GM23248 (cell line): Measurements from ENCODE around the gene UBE2C. TPM values are rescaled to one million over a fixed set of nuclear protein-coding genes. Genes with fewer than 3 reads are reported as not detected.
"Not testable (repeated sequence)": the region's sequence is repeated elsewhere in the genome, so short reads cannot be mapped to it uniquely, and the experiment has no call there.

ENCODE experiments used
- DNase-seq: peaks from one replicate; pipeline ENCODE4 v3.0.0-alpha.2; 2015
- H2AFZ ChIP-seq: fragments of 200-600 bp; sonication (generic); 2 replicates; pipeline ENCODE4 v1.6.1; 2016; ENCODE audit warnings: antibody characterized with exemption
- H3F3A ChIP-seq: fragments of 200-600 bp; sonication (generic); 2 replicates; pipeline ENCODE4 v1.6.1; 2016; ENCODE audit warnings: mild to moderate bottlenecking, antibody characterized with exemption, mixed run types; ENCODE audit not compliant: insufficient read depth
- H3K27ac ChIP-seq: fragments of 200-600 bp; sonication (generic); 2 replicates; pipeline ENCODE4 v1.5.1; 2016; ENCODE audit warnings: mild to moderate bottlenecking
- H3K27me3 ChIP-seq: fragments of 200-600 bp; sonication (generic); replicated peaks from 2 replicates; pipeline ENCODE4 v1.6.1; 2016; ENCODE audit warnings: mild to moderate bottlenecking; ENCODE audit not compliant: insufficient read depth
- H3K36me3 ChIP-seq: fragments of 200-600 bp; sonication (generic); 2 replicates; pipeline ENCODE4 v1.6.1; 2016; ENCODE audit warnings: low read depth, mild to moderate bottlenecking
- H3K4me1 ChIP-seq: fragments of 200-600 bp; sonication (generic); 2 replicates; pipeline ENCODE4 v1.6.1; 2016; ENCODE audit warnings: mild to moderate bottlenecking; ENCODE audit not compliant: insufficient read depth
- H3K4me2 ChIP-seq: fragments of 200-600 bp; sonication (generic); one replicate; pipeline ENCODE4 v1.6.1; 2016; ENCODE audit warnings: mild to moderate bottlenecking; ENCODE audit not compliant: unreplicated experiment
- H3K4me3 ChIP-seq: fragments of 200-600 bp; sonication (generic); 2 replicates; pipeline ENCODE4 v1.5.1; 2016; ENCODE audit warnings: mild to moderate bottlenecking
- H3K79me2 ChIP-seq: fragments of 200-600 bp; sonication (generic); 2 replicates; pipeline ENCODE4 v1.6.1; 2016; ENCODE audit warnings: mild to moderate bottlenecking; ENCODE audit not compliant: insufficient read depth
- H3K9ac ChIP-seq: fragments of 200-600 bp; sonication (generic); 2 replicates; pipeline ENCODE4 v1.6.1; 2016; ENCODE audit warnings: mild to moderate bottlenecking
- H3K9me2 ChIP-seq: fragments of 200-600 bp; sonication (generic); 2 replicates; pipeline ENCODE4 v1.6.1; 2016; ENCODE audit warnings: mixed run types, mild to moderate bottlenecking, moderate library complexity; ENCODE audit not compliant: insufficient read depth
- H3K9me3 ChIP-seq: fragments of 200-600 bp; sonication (generic); one replicate; pipeline ENCODE4 v1.6.1; 2017; ENCODE audit warnings: low read depth
- H4K20me1 ChIP-seq: fragments of 200-600 bp; sonication (generic); 2 replicates; pipeline ENCODE4 v1.6.0; 2016; ENCODE audit not compliant: insufficient read depth
- EZH2 ChIP-seq: fragments of 200-600 bp; sonication (generic); IDR thresholded peaks from 2 replicates; pipeline ENCODE4 v1.6.1; 2018; ENCODE audit warnings: antibody characterized with exemption, mild to moderate bottlenecking; ENCODE audit not compliant: insufficient read depth, poor library complexity, severe bottlenecking
- EZH2phosphoT487 ChIP-seq: fragments of 200-600 bp; sonication (generic); IDR thresholded peaks from 2 replicates; pipeline ENCODE4 v1.6.1; 2018; ENCODE audit warnings: antibody characterized with exemption, moderate library complexity, mild to moderate bottlenecking, low read depth; ENCODE audit not compliant: insufficient read depth
- WGBS, 2 experiments: methylation state at CpG; one replicate each; pipeline ENCODE4 v1.1.6; 2015 to 2017; ENCODE audit warnings: low lambda C conversion rate in 2 of 2, low coverage in 1 of 2; ENCODE audit errors: missing lambda C conversion rate in 2 of 2; 5-methylcytosine and 5-hydroxymethylcytosine counted together
- in situ Hi-C: fragments of 300-500 bp; cut with MboI; formaldehyde crosslinking; loops from 2 replicates; pipeline ENCODE4 v1.15.0; 2020
- polyA plus RNA-seq: library from polyadenylated mRNA; unstranded; fragments of >200 nt; fragmentation: Nextera tagmentation; extraction: Ambion mirVana; gene quantifications from 2 replicates; pipeline ENCODE4 v1.2.1, GENCODE V29; 2016
- total RNA-seq: library from RNA; depleted of rRNA; stranded (reverse); fragments of >200 nt; shearing (Covaris generic); gene quantifications from 2 replicates; pipeline ENCODE4 v1.2.3, GENCODE V29; 2014

UBE2C gene
- total and polyA plus RNA-seq, 2 experiments from 2014 or later = 33.8 to 69.2 TPM

GRCh38 chr20:45828589-45828988 is 16.1 kb downstream of the UBE2C start:
- no peak overlapping the region for H3K4me3 ChIP-seq
- H4K20me1 ChIP-seq = no peaks in the 10 kb centered on the region
- no peak overlapping the region for H3K4me2 ChIP-seq
- peaks cover 21% of the 10 kb centered on the region; the same call in 1 of the 2 replicates for H3F3A ChIP-seq
- peaks cover 18% of the 10 kb centered on the region for H3K4me1 ChIP-seq
- peak; percentile 24 for DNase-seq
- WGBS, 2 experiments = 43 to 77% methylated on average over 2 of the region's 2 CpGs
- no peaks in the 10 kb centered on the region for H3K79me2 ChIP-seq
- TF ChIP-seq EZH2phosphoT487 (no peak), EZH2 (no peak)
- H2AFZ ChIP-seq = no peak overlapping the region
- H3K9ac ChIP-seq = no peak overlapping the region
- H3K36me3 ChIP-seq = no peaks in the 10 kb centered on the region
- no peaks in the 10 kb centered on the region for H3K9me2 ChIP-seq
- H3K9me3 ChIP-seq = no peaks in the 10 kb centered on the region
- H3K27me3 ChIP-seq = no peaks in the 10 kb centered on the region
- no peak overlapping the region for H3K27ac ChIP-seq
- in situ Hi-C loops = loop anchor here (10.0 kb wide), 1 partner anchor 126 kb away; no protein-coding TSS in a partner anchor

GRCh38 chr20:45829673-45830106 is 17.2 kb downstream of the UBE2C start:
- DNase-seq = not testable (repeated sequence)

GRCh38 chr20:45832619-45833018 is 20.2 kb downstream of the UBE2C start:
- Histone ChIP-seq H3K36me3 (peaks cover 5% of the 10 kb centered on the region; the same call in 1 of the 2 replicates), H3K4me2 (peak overlapping the region; percentile 96), H3K27ac (peak overlapping the region; percentile 97), H3K9me2 (no peaks in the 10 kb centered on the region), H3K9me3 (no peaks in the 10 kb centered on the region), H3K79me2 (peaks cover 28% of the 10 kb centered on the region), H2AFZ (peak overlapping the region; percentile 86), H3K4me1 (peaks cover 32% of the 10 kb centered on the region), H4K20me1 (no peaks in the 10 kb centered on the region), H3K4me3 (peak overlapping the region; percentile 92), H3K9ac (peak overlapping the region; percentile 95), H3K27me3 (no peaks in the 10 kb centered on the region), H3F3A (peaks cover 37% of the 10 kb centered on the region; the same call in 1 of the 2 replicates)
- 59 to 72% methylated on average over 4 of the region's 4 CpGs for WGBS, 2 experiments
- no peak for DNase-seq
- no peak for TF ChIP-seq EZH2phosphoT487
- TF ChIP-seq EZH2 = no peak
- in situ Hi-C loops = no loop called here

More at GRCh38 chr20:45829673-45830106, 17.2 kb downstream of the UBE2C start:
- H4K20me1 ChIP-seq, H3K9ac ChIP-seq, H3K27me3 ChIP-seq, H3K79me2 ChIP-seq, H3K36me3 ChIP-seq, H2AFZ ChIP-seq, H3K9me3 ChIP-seq, H3K4me2 ChIP-seq, H3K4me3 ChIP-seq, H3K27ac ChIP-seq, H3K9me2 ChIP-seq: not testable (repeated sequence)
- in situ Hi-C loops = loop anchor here (10.0 kb wide), 1 partner anchor 125 kb away; no protein-coding TSS in a partner anchor
- Histone ChIP-seq H3F3A (peaks cover 24% of the 10 kb centered on the region; the same call in 1 of the 2 replicates), H3K4me1 (peaks cover 21% of the 10 kb centered on the region)
- WGBS, 2 experiments = 78 to 86% methylated on average over 4 of the region's 4 CpGs

GRCh38 chr20:45833030-45833882 is 20.8 kb downstream of the UBE2C start, which contains the start of gene SNX21:
Gene SNX21 (plus strand): TSS chr20:45833799. CDS start chr20:45833920, 121 bp downstream.
- WGBS, 2 experiments = 3 to 4% methylated on average over 24 to 30 of the region's 35 CpGs
- in situ Hi-C loops = no loop called here

More at GRCh38 chr20:45833030-45833882, 20.8 kb downstream of the UBE2C start, which contains the start of gene SNX21:
- H3K9ac ChIP-seq = peak within 1 kb of the TSS; percentile 95
- no peaks in the 10 kb centered on the region for H3K9me2 ChIP-seq
- H4K20me1 ChIP-seq = no peaks in the 10 kb centered on the region
- peaks cover 9% of the 10 kb centered on the region; the same call in 1 of the 2 replicates for H3K36me3 ChIP-seq
- H3K27ac ChIP-seq = peak within 1 kb of the TSS; percentile 97
- H3K79me2 ChIP-seq = peaks cover 34% of the 10 kb centered on the region
- peaks cover 37% of the 10 kb centered on the region; the same call in 1 of the 2 replicates for H3F3A ChIP-seq
- DNase-seq = peak; percentile 96
- peak within 1 kb of the TSS; percentile 86 for H2AFZ ChIP-seq
- no peaks in the 10 kb centered on the region for H3K27me3 ChIP-seq
- H3K4me1 ChIP-seq = peaks cover 32% of the 10 kb centered on the region
- no peaks in the 10 kb centered on the region for H3K9me3 ChIP-seq
- peak within 1 kb of the TSS; percentile 92 for H3K4me3 ChIP-seq
- peak within 1 kb of the TSS; percentile 96 for H3K4me2 ChIP-seq
- TF ChIP-seq EZH2 (no peak), EZH2phosphoT487 (no peak)
